LNCAP (cell line): Measurements from ENCODE around the gene SLC9A9.

ENCODE experiments used
- CTCF ChIP-seq: fragments of 450-650 bp; IDR thresholded peaks from 2 replicates; pipeline ENCODE4 v1.5.1; 2017; ENCODE audit warnings: mild to moderate bottlenecking

The SLC9A9 gene

GRCh38 chr3:143511174-143511879, 336.9 kb downstream of the SLC9A9 start:
- no peak for TF ChIP-seq CTCF

- TF ChIP-seq CTCF = no peak
Measured at GRCh38 chr3:143510601-143511000, 337.7 kb downstream of the SLC9A9 start.

- no peak for TF ChIP-seq CTCF
Measured at GRCh38 chr3:143507735-143508580, 340.3 kb downstream of the SLC9A9 start.

- no peak for TF ChIP-seq CTCF
Measured at GRCh38 chr3:143506190-143506589, 342.1 kb downstream of the SLC9A9 start.

GRCh38 chr3:143503325-143503885, 344.9 kb downstream of the SLC9A9 start:
- no peak for TF ChIP-seq CTCF

GRCh38 chr3:143502081-143502480, 346.2 kb downstream of the SLC9A9 start:
- TF ChIP-seq CTCF = no peak

- TF ChIP-seq CTCF = no peak
Measured at GRCh38 chr3:143497382-143497781, 350.9 kb downstream of the SLC9A9 start.
